Neuronal stem cell (in vitro differentiated cells): ENCODE results near the gene SERPINB6.

Experiments
- DNase-seq: peaks from one replicate; pipeline ENCODE4 v3.0.0-alpha.2; 2013; ENCODE audit warnings: low spot score
- H2AFZ ChIP-seq: one replicate; pipeline ENCODE4 v1.6.1; 2013; ENCODE audit warnings: mild to moderate bottlenecking, low read length, inconsistent platforms
- H2AK5ac ChIP-seq: 2 replicates; pipeline ENCODE4 v1.6.1; 2013; ENCODE audit warnings: low read depth, mild to moderate bottlenecking, inconsistent platforms, low read length, moderate library complexity, mixed read lengths
- H2BK120ac ChIP-seq: 2 replicates; pipeline ENCODE4 v1.6.1; 2013; ENCODE audit warnings: low read depth, mild to moderate bottlenecking, inconsistent platforms, low read length, moderate library complexity, mixed read lengths
- H2BK12ac ChIP-seq: one replicate; pipeline ENCODE4 v1.6.1; 2013; ENCODE audit warnings: low read length, inconsistent platforms
- H2BK15ac ChIP-seq: 2 replicates; pipeline ENCODE4 v1.6.1; 2013; ENCODE audit warnings: mild to moderate bottlenecking, low read length, inconsistent platforms, mixed read lengths
- H2BK5ac ChIP-seq: one replicate; pipeline ENCODE4 v1.6.1; 2013; ENCODE audit warnings: inconsistent platforms, mild to moderate bottlenecking, low read length, moderate library complexity
- H3K14ac ChIP-seq: one replicate; pipeline ENCODE4 v1.6.1; 2013; ENCODE audit warnings: low read length, inconsistent platforms
- H3K18ac ChIP-seq: 2 replicates; pipeline ENCODE4 v1.6.1; 2013; ENCODE audit warnings: low read length, inconsistent platforms
- H3K23ac ChIP-seq: 2 replicates; pipeline ENCODE4 v1.6.1; 2013; ENCODE audit warnings: low read depth, mild to moderate bottlenecking, mixed read lengths, low read length, inconsistent platforms; ENCODE audit not compliant: poor library complexity
- H3K27ac ChIP-seq: replicated peaks from 3 replicates; pipeline ENCODE4 v1.5.1; 2013; ENCODE audit warnings: low read length, inconsistent platforms
- H3K27me3 ChIP-seq, 3 experiments: 2 replicates each; pipeline ENCODE4 v1.6.1; 2013; ENCODE audit warnings: low read length in 3 of 3, mild to moderate bottlenecking in 2 of 3, inconsistent platforms in 1 of 3, low read depth in 1 of 3, mixed read lengths in 1 of 3, moderate library complexity in 1 of 3; ENCODE audit not compliant: control insufficient read depth in 3 of 3, insufficient read depth in 3 of 3
- H3K36me3 ChIP-seq, 2 donors: replicated peaks in 1 of 2; 2 replicates each; pipeline ENCODE4 v1.6.1; 2013; ENCODE audit warnings: low read length in 2 of 2; ENCODE audit not compliant: control insufficient read depth in 2 of 2, insufficient read depth in 2 of 2
- H3K4ac ChIP-seq: 2 replicates; pipeline ENCODE4 v1.6.1; 2013; ENCODE audit warnings: inconsistent platforms, mild to moderate bottlenecking, low read length, moderate library complexity
- H3K4me1 ChIP-seq, 2 donors: 1 replicate in 1 of 2; 2 replicates in 1 of 2; pipeline ENCODE4 v1.6.1; 2013; ENCODE audit warnings: low read length in 2 of 2, low read depth in 1 of 2; ENCODE audit not compliant: control insufficient read depth in 2 of 2, insufficient read depth in 1 of 2
- H3K4me2 ChIP-seq: one replicate; pipeline ENCODE4 v1.6.1; 2013; ENCODE audit warnings: mild to moderate bottlenecking, low read length, inconsistent platforms; ENCODE audit not compliant: insufficient read depth, poor library complexity, severe bottlenecking
- H3K4me3 ChIP-seq, 2 donors: 2 replicates each; pipeline ENCODE4 v1.5.1; 2013; ENCODE audit warnings: low read length in 2 of 2, mild to moderate bottlenecking in 2 of 2, inconsistent platforms in 1 of 2, moderate library complexity in 1 of 2
- H3K79me1 ChIP-seq: one replicate; pipeline ENCODE4 v1.6.1; 2013; ENCODE audit warnings: low read depth, mild to moderate bottlenecking, inconsistent platforms, low read length, moderate library complexity
- H3K9ac ChIP-seq: one replicate; pipeline ENCODE4 v1.6.1; 2013; ENCODE audit warnings: mild to moderate bottlenecking, low read depth, low read length, inconsistent platforms; ENCODE audit not compliant: poor library complexity
- H3K9me3 ChIP-seq, 2 donors: replicated peaks in 1 of 2; 2 replicates each; pipeline versions ENCODE3 to v1.6.1; 2013; ENCODE audit warnings: low read length in 2 of 2, mild to moderate bottlenecking in 2 of 2, inconsistent platforms in 1 of 2, low read depth in 1 of 2, mixed read lengths in 1 of 2, moderate library complexity in 1 of 2; ENCODE audit not compliant: control insufficient read depth in 2 of 2, insufficient read depth in 1 of 2
- H4K8ac ChIP-seq: one replicate; pipeline ENCODE4 v1.6.1; 2013; ENCODE audit warnings: low read depth, mild to moderate bottlenecking, inconsistent platforms, low read length, moderate library complexity
- H4K91ac ChIP-seq: one replicate; pipeline ENCODE4 v1.6.1; 2013; ENCODE audit warnings: low read length, low read depth, mild to moderate bottlenecking, inconsistent platforms; ENCODE audit not compliant: poor library complexity
- WGBS, 2 donors: extraction: QIAGEN DNeasy Blood & Tissue Kit; methylation state at CpG; one replicate each; pipeline ENCODE4 v1.1.7; 2013; ENCODE audit warnings: missing lambda C conversion rate in 2 of 2, mixed read lengths in 1 of 2; ENCODE audit not compliant: insufficient read length in 2 of 2, insufficient replicate concordance in 1 of 2; ENCODE audit errors: extremely low coverage in 2 of 2; 5-methylcytosine and 5-hydroxymethylcytosine counted together

The SERPINB6 gene

GRCh38 chr6:2919401-2919800 lies 52.0 kb downstream of the SERPINB6 start:
- Histone ChIP-seq H3K79me1 (no peaks in the 10 kb centered on the region), H3K14ac (no peak overlapping the region), H3K36me3 (no peaks in the 10 kb centered on the region), H3K27me3 (peaks cover 0 to 3% (median 0%) of the 10 kb centered on the region in 3 experiments), H3K4me3 (no peak overlapping the region), H2AFZ (no peak overlapping the region), H3K4me1 (peaks cover 3 to 4% of the 10 kb centered on the region in 2 donors), H2BK5ac (no peak overlapping the region), H3K4ac (no peak overlapping the region), H3K9me3 (no peaks in the 10 kb centered on the region), H4K91ac (no peak overlapping the region), H3K4me2 (no peak overlapping the region), H2AK5ac (no peak overlapping the region), H4K8ac (no peak overlapping the region), H3K9ac (no peak overlapping the region), H2BK12ac (peak overlapping the region; percentile 14), H3K27ac (no peak overlapping the region), H3K23ac (peak overlapping the region; percentile 74), H3K18ac (no peak overlapping the region), H2BK15ac (peak overlapping the region; percentile 35), H2BK120ac (no peak overlapping the region)
- no CpG with 5 or more reads among the region's 4 CpGs for WGBS, 2 donors
- no peak for DNase-seq

DNA sequence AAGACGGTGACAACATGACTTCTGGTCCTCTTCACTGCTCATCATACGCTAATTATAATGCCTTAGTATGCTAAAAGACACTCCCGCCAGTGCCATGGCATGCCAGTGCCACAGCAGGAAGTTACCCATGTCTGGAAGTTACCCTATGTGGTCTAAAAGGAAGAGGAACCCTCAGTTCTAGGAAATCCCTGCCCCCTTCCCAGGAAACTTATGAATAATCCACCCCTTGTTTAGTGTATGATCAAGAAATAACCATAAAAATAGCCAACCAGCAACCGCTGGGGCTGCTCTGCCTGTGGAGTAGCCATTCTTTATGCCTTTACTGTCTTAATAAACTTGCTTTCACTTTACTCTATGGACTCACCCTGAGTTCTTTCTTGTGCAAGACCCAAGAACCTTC lies 52.4 kb downstream of the SERPINB6 start:
- Histone ChIP-seq H2BK120ac (no peak overlapping the region), H3K79me1 (no peaks in the 10 kb centered on the region), H3K4me2 (no peak overlapping the region), H4K8ac (no peak overlapping the region), H3K4me3 (no peak overlapping the region), H3K27ac (no peak overlapping the region), H2BK15ac (no peak overlapping the region), H2AFZ (no peak overlapping the region), H3K36me3 (no peaks in the 10 kb centered on the region), H3K4me1 (peaks cover 3 to 4% of the 10 kb centered on the region in 2 donors), H3K9me3 (no peaks in the 10 kb centered on the region), H2BK5ac (no peak overlapping the region), H3K4ac (no peak overlapping the region), H3K18ac (no peak overlapping the region), H2BK12ac (no peak overlapping the region), H4K91ac (no peak overlapping the region), H3K14ac (no peak overlapping the region), H3K27me3 (peaks cover 0 to 7% (median 0%) of the 10 kb centered on the region in 3 experiments), H2AK5ac (no peak overlapping the region), H3K23ac (no peak overlapping the region), H3K9ac (no peak overlapping the region)
- no peak for DNase-seq
- WGBS, 2 donors, result no CpG with 5 or more reads among the region's 4 CpGs

DNA sequence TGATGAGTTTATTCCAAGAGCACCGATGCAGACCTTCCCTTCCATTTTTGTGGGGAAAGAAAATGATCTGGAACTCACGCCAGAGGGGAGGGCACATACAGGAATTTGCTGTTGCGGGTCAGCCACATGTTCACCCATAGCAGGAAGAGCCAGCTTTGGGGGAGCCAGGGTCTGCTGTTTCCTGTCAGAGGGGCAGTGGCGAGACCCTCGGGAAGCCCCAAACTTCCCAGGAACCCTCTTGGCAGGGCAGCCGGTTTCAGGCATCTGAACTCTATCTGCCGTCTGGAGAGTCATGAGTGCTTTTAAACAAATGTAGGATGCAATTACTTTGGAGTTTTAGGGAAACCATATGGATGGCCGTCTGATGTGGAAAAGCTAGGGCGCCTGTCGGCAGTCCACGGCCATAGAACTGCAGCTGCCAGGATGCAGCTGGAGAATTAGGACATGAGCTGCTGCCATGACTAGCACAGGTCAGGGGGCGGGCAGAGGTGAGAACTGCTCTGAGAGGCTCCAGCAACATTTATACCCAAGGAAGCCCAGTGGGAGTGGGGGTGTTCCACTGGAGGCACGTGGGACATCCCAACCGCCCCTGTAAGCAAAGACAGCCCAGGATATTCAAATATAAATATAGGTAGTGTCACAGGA lies 53.4 kb downstream of the SERPINB6 start:
- Histone ChIP-seq H3K9me3 (no peaks in the 10 kb centered on the region), H3K4me2 (no peak overlapping the region), H2AFZ (no peak overlapping the region), H2BK120ac (no peak overlapping the region), H3K36me3 (no peaks in the 10 kb centered on the region), H2BK5ac (no peak overlapping the region), H3K23ac (no peak overlapping the region), H3K9ac (no peak overlapping the region), H3K14ac (no peak overlapping the region), H3K27ac (no peak overlapping the region), H2BK15ac (peak overlapping the region; percentile 12), H4K8ac (no peak overlapping the region), H4K91ac (no peak overlapping the region), H2AK5ac (no peak overlapping the region), H2BK12ac (no peak overlapping the region), H3K27me3 (peaks cover 0 to 11% (median 0%) of the 10 kb centered on the region in 3 experiments), H3K79me1 (no peaks in the 10 kb centered on the region), H3K4me3 (no peak overlapping the region), H3K4me1 (peaks cover 3 to 4% of the 10 kb centered on the region in 2 donors), H3K18ac (no peak overlapping the region), H3K4ac (no peak overlapping the region)
- no CpG with 5 or more reads among the region's 14 CpGs for WGBS, 2 donors
- no peak for DNase-seq

GRCh38 chr6:2917065-2917464 lies 54.3 kb downstream of the SERPINB6 start:
- no peak overlapping the region for H2BK120ac ChIP-seq
- H3K79me1 ChIP-seq, result no peaks in the 10 kb centered on the region
- no peak overlapping the region for H3K4me3 ChIP-seq
- H3K4me1 ChIP-seq, result peaks cover 3 to 4% of the 10 kb centered on the region in 2 donors
- DNase-seq, result no peak
- no peak overlapping the region for H4K8ac ChIP-seq
- no peak overlapping the region for H2BK12ac ChIP-seq
- H4K91ac ChIP-seq, result no peak overlapping the region
- no peak overlapping the region for H3K23ac ChIP-seq
- H3K9ac ChIP-seq, result no peak overlapping the region
- no peak overlapping the region for H2AFZ ChIP-seq
- no peak overlapping the region for H2BK15ac ChIP-seq
- H3K36me3 ChIP-seq, result no peaks in the 10 kb centered on the region
- H3K27me3 ChIP-seq, result peaks cover 0 to 11% (median 0%) of the 10 kb centered on the region in 3 experiments
- H3K4me2 ChIP-seq, result no peak overlapping the region
- no peak overlapping the region for H3K27ac ChIP-seq
- no peaks in the 10 kb centered on the region for H3K9me3 ChIP-seq
- H3K18ac ChIP-seq, result no peak overlapping the region
- no peak overlapping the region for H3K4ac ChIP-seq
- H2AK5ac ChIP-seq, result no peak overlapping the region
- no CpG with 5 or more reads among the region's 4 CpGs for WGBS, 2 donors
- H2BK5ac ChIP-seq, result no peak overlapping the region
- no peak overlapping the region for H3K14ac ChIP-seq
